Nephron (organoid): ENCODE measurements around the gene C18orf32.

ENCODE experiments used
- H3K27ac Mint-ChIP-seq, 3 experiments: 2 replicates each; pipeline ENCODE4 v1.8.0; 2020; ENCODE audit warnings: mixed read lengths in 3 of 3, mild to moderate bottlenecking in 2 of 3, moderate library complexity in 1 of 3
- H3K27me3 Mint-ChIP-seq: 2 replicates; pipeline ENCODE4 v1.8.0; 2021; ENCODE audit warnings: low read depth, mild to moderate bottlenecking, moderate library complexity, mixed read lengths
- H3K36me3 Mint-ChIP-seq: 2 replicates; pipeline ENCODE4 v1.8.0; 2020; ENCODE audit warnings: low read depth, mixed read lengths
- H3K4me1 Mint-ChIP-seq: 2 replicates; pipeline ENCODE4 v1.8.0; 2020; ENCODE audit warnings: mixed read lengths
- H3K4me3 Mint-ChIP-seq, 3 experiments: 2 replicates each; pipeline ENCODE4 v1.8.0; 2020; ENCODE audit warnings: mild to moderate bottlenecking in 3 of 3, mixed read lengths in 3 of 3, moderate library complexity in 2 of 3
- H3K9me3 Mint-ChIP-seq: 2 replicates; pipeline ENCODE4 v1.8.0; 2020; ENCODE audit warnings: mixed read lengths
- CTCF ChIP-seq, 3 experiments: fragments of 200-600 bp; sonication (generic); IDR thresholded peaks; one replicate each; pipeline ENCODE4 v1.5.0; 2021; ENCODE audit warnings: antibody characterized with exemption in 3 of 3; ENCODE audit not compliant: unreplicated experiment in 3 of 3

C18orf32 gene

DNA sequence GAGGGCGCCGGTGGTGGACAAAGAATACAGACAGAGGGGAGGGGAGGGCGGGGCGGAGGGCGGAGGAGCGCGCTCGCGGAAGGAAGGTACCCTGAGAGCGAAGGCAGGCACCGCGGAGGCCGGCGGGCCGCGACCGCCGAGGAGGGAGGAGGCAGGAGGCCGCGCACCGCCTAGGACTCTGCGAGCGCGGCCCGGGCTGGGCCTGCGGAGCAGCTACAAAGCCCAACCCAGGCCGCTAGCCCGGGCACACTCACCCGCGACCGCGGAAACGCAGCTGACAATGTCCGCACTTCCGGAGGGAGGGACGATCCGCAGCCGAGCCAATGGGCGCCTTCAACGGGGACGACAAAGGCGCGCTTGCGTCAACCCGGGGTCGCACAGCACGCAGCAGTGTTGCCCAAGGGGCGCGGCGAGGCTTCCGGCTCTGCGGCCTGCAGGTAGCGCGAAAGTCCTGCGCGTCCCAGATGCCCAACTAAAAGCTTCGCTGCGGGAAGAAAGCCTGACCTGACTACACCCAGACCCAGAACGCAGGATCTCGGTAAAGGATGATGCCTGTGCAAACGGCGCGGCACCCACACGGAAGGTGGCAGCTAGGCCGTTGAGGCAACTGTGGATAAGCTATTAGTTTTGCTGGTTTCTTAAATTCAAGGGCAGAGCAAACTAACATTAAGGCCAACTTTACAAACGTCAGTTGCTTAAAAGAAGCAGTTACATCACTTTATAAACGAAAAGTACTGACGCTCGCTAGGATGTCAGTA is at the start of gene C18orf32:
C18orf32 (minus strand) TSS at position 282 of the 758 bp plus-strand sequence. CDS start 3,486 bp downstream, outside the sequence.
- peaks cover 63% of the 10 kb centered on the region for H3K36me3 Mint-ChIP-seq
- H3K27me3 Mint-ChIP-seq: no peaks in the 10 kb centered on the region
- H3K27ac Mint-ChIP-seq: peak within 1 kb of the TSS; percentile 76 to 94 (median 91)
- TF ChIP-seq CTCF (IDR thresholded peaks at IDR 0.05; ENCODE audit: unreplicated experiment in 3 of 3): no peak
- peak within 1 kb of the TSS; percentile 90 to 96 (median 91) for H3K4me3 Mint-ChIP-seq
- no peaks in the 10 kb centered on the region for H3K9me3 Mint-ChIP-seq
- H3K4me1 Mint-ChIP-seq: peaks cover 38% of the 10 kb centered on the region

DNA sequence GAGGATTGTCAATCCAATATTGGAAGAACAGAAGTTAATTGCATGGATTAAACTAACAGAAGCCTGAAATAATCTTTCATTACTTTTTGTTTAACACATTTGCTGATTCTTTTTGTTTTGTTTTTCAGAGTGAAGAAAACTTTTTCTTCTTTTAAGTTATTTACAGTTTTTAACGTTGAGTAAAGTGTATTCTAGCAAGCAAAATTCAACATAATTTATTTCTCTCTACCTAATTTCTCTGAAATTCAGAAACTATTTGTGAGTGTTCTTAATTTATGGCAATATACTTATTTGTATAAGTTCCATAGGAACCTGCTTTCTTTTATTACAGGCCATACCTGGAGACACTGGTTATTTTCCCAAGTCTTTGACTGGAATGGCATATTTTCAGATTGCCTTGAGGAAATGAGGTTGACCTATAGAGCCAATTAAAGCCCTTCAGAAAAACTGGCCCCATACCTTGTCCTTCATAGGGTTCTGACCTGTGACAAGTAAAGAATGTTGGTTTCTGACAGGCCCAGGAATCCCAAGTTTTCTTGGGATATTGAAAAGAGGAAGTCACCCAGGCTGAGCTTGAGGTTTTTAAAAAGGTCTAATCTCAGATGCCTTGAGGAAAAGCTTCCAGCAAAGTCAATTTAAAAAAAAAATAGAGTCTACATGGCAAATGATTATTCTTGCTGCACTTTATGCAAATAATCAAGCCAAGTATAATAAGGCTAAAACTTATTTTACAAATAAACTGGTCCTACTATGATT is 48.0 kb upstream of the C18orf32 start:
- Mint-ChIP-seq H3K4me3 (no peak overlapping the region), H3K36me3 (no peaks in the 10 kb centered on the region), H3K27me3 (peaks cover 8% of the 10 kb centered on the region), H3K9me3 (peaks cover 2% of the 10 kb centered on the region), H3K27ac (no peak overlapping the region), H3K4me1 (no peaks in the 10 kb centered on the region)
- TF ChIP-seq CTCF (IDR thresholded peaks at IDR 0.05; ENCODE audit: unreplicated experiment in 3 of 3): no peak

DNA sequence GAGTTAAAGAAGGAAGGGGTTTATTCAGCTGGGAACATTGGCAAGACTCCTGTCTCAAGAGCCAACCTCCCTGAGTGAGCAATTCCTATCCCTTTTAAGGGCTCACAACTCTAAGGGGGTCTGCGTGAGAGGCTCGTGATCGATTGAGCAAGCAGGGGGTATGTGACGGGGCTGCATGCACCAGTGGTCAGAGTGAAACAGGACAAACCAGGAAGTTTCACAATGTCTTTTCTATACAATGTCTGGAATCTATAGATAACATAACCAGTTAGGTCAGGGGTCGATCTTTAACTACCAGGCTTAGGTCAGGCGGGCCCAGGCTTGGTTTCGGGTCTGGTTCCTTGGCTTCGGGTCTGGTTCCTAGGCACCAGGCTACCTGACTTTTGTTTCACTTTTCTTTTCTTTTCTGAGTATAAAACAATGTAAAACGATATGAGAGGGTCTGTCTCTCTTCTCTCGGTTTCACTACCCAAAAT is 44.7 kb upstream of the C18orf32 start:
- no peaks in the 10 kb centered on the region for H3K27me3 Mint-ChIP-seq
- peaks cover 2% of the 10 kb centered on the region for H3K9me3 Mint-ChIP-seq
- no peaks in the 10 kb centered on the region for H3K36me3 Mint-ChIP-seq
- no peak overlapping the region for H3K27ac Mint-ChIP-seq
- no peaks in the 10 kb centered on the region for H3K4me1 Mint-ChIP-seq
- no peak overlapping the region for H3K4me3 Mint-ChIP-seq
- TF ChIP-seq CTCF (IDR thresholded peaks at IDR 0.05; ENCODE audit: unreplicated experiment in 3 of 3): no peak

GRCh38 chr18:49529596-49529995 is 42.6 kb upstream of the C18orf32 start:
- Mint-ChIP-seq H3K27me3 (peaks cover 1% of the 10 kb centered on the region), H3K27ac (no peak overlapping the region), H3K4me3 (no peak overlapping the region), H3K36me3 (no peaks in the 10 kb centered on the region), H3K9me3 (no peaks in the 10 kb centered on the region), H3K4me1 (no peaks in the 10 kb centered on the region)
- TF ChIP-seq CTCF (IDR thresholded peaks at IDR 0.05; ENCODE audit: unreplicated experiment in 3 of 3): no peak

DNA sequence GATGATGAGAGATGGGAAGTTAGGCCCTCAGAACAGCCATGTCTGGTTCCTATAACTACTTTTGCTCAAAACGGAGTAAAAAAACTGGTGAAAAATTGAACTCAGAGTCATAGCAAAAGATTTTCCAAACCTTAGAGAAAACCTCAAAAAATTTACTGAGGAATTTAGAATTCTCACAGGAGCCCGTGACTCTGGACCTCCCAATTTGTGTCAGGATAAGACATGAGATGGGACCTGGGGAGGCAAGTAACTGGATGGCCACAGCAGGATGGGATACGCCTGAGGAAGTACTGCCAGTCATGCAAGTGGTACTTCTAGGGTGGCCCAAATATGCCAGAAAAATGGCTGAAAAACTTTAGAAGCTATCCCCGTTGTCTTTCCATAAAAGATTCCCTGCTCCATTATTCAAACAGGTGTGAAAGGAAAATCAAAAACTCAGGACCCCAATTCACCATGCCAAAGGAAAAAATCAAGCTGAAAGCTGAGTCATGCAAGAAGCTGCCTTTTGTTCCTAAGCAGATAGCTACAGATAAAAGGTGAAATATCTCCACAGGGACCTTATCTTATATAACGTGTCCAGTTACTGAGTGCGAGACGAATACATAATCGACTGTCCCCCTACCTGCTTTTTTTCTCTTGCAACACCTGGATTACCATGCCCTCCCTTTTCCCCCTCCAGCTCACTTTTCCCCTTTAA is 40.7 kb upstream of the C18orf32 start:
- H3K27ac Mint-ChIP-seq: no peak overlapping the region
- TF ChIP-seq CTCF (IDR thresholded peaks at IDR 0.05; ENCODE audit: unreplicated experiment in 3 of 3): no peak
- peaks cover 6% of the 10 kb centered on the region for H3K27me3 Mint-ChIP-seq
- H3K9me3 Mint-ChIP-seq: no peaks in the 10 kb centered on the region
- H3K36me3 Mint-ChIP-seq: no peaks in the 10 kb centered on the region
- H3K4me1 Mint-ChIP-seq: no peaks in the 10 kb centered on the region
- no peak overlapping the region for H3K4me3 Mint-ChIP-seq
